IMR-90 (cell line): Measurements from ENCODE around the gene AKR1A1. TPM values are rescaled to one million over a fixed set of nuclear protein-coding genes. Genes with fewer than 3 reads are reported as not detected.

Experiments
- ATAC-seq: fragments of 200-7000 bp; cut with Tn5 transposase; 2 replicates; pipeline ENCODE4 v1.9.1; 2020; ENCODE audit warnings: low read depth, mild to moderate bottlenecking, moderate library complexity
- BruUV-seq: library from RNA; stranded (reverse); fragments of 400-500 nt; replicated peaks from 2 replicates; lab custom pipeline; 2021; lab: Mats Ljungman, UMichigan
- CTCF ChIA-PET: fragments of 300-600 bp; formaldehyde crosslinking; extraction: SDS; loops from one replicate; lab custom pipeline; 2021; ENCODE audit warnings: antibody characterized with exemption; lab: Yijun Ruan, JAX
- POLR2A ChIA-PET: fragments of 300-600 bp; sonication (Branson Sonifier 250); formaldehyde crosslinking; loops from one replicate; lab custom pipeline; 2022; ENCODE audit warnings: antibody characterized with exemption; ENCODE audit not compliant: unreplicated experiment; lab: Charles Lee
- DNase-seq: peaks from one replicate; pipeline ENCODE4 v3.0.0; 2013
- H2AFZ ChIP-seq: replicated peaks from 2 replicates; pipeline ENCODE3; 2013; ENCODE audit warnings: low read length, mild to moderate bottlenecking; ENCODE audit not compliant: poor library complexity
- H2AK5ac ChIP-seq: 2 replicates; pipeline ENCODE4 v1.6.1; 2013; ENCODE audit warnings: low read depth, low read length, inconsistent platforms
- H2AK9ac ChIP-seq: replicated peaks from 2 replicates; pipeline ENCODE3; 2013; ENCODE audit warnings: mild to moderate bottlenecking, low read depth, low read length, moderate library complexity; ENCODE audit not compliant: poor library complexity
- H2BK120ac ChIP-seq: 2 replicates; pipeline ENCODE4 v1.6.1; 2013; ENCODE audit warnings: low read depth, low read length, inconsistent platforms
- H2BK15ac ChIP-seq: 3 replicates; pipeline ENCODE4 v1.6.1; 2013; ENCODE audit warnings: low read depth, low read length, inconsistent platforms
- H2BK20ac ChIP-seq: 2 replicates; pipeline ENCODE4 v1.6.1; 2013; ENCODE audit warnings: low read depth, mild to moderate bottlenecking, inconsistent platforms, low read length, moderate library complexity
- H2BK5ac ChIP-seq: 2 replicates; pipeline ENCODE4 v1.6.1; 2013; ENCODE audit warnings: mild to moderate bottlenecking, low read depth, low read length, inconsistent platforms; ENCODE audit not compliant: poor library complexity, severe bottlenecking
- H3K14ac ChIP-seq: replicated peaks from 2 replicates; pipeline ENCODE4 v1.6.1; 2013; ENCODE audit warnings: low read depth, low read length, inconsistent platforms
- H3K18ac ChIP-seq: 2 replicates; pipeline ENCODE4 v1.6.1; 2013; ENCODE audit warnings: low read depth, low read length, control low read depth
- H3K23ac ChIP-seq: 2 replicates; pipeline ENCODE4 v1.6.1; 2013; ENCODE audit warnings: low read depth, low read length, inconsistent platforms
- H3K27ac ChIP-seq: 2 replicates; pipeline ENCODE4 v1.5.1; 2013; ENCODE audit warnings: mild to moderate bottlenecking, control low read depth, low read length; ENCODE audit not compliant: insufficient read depth
- H3K27me3 ChIP-seq: 2 replicates; pipeline ENCODE4 v1.6.1; 2013; ENCODE audit warnings: low read length; ENCODE audit not compliant: control insufficient read depth, insufficient read depth
- H3K36me3 ChIP-seq: 2 replicates; pipeline ENCODE4 v1.6.1; 2013; ENCODE audit warnings: low read length, mixed read lengths; ENCODE audit not compliant: control insufficient read depth, insufficient read depth
- H3K4ac ChIP-seq: 2 replicates; pipeline ENCODE4 v1.6.1; 2013; ENCODE audit warnings: low read depth, low read length, inconsistent platforms
- H3K4me1 ChIP-seq: 2 replicates; pipeline ENCODE4 v1.6.1; 2013; ENCODE audit warnings: low read length, mixed read lengths; ENCODE audit not compliant: control insufficient read depth, insufficient read depth
- H3K4me2 ChIP-seq: 2 replicates; pipeline ENCODE4 v1.6.1; 2013; ENCODE audit warnings: low read depth, mild to moderate bottlenecking, control low read depth, low read length, moderate library complexity
- H3K4me3 ChIP-seq: 2 replicates; pipeline ENCODE4 v1.5.1; 2013; ENCODE audit warnings: low read depth, mild to moderate bottlenecking, control low read depth, low read length, moderate library complexity; ENCODE audit not compliant: insufficient read depth
- H3K56ac ChIP-seq: 2 replicates; pipeline ENCODE4 v1.6.1; 2013; ENCODE audit warnings: low read length, inconsistent platforms; ENCODE audit not compliant: insufficient read depth; ENCODE audit errors: extremely low read depth
- H3K79me1 ChIP-seq, 2 experiments: 2 replicates each; pipeline ENCODE4 v1.6.1; 2013; ENCODE audit warnings: low read length in 2 of 2, inconsistent platforms in 1 of 2, low read depth in 1 of 2
- H3K9ac ChIP-seq: 2 replicates; pipeline ENCODE4 v1.6.1; 2013; ENCODE audit warnings: low read depth, low read length, control low read depth
- H3K9me1 ChIP-seq: 2 replicates; pipeline ENCODE4 v1.6.1; 2013; ENCODE audit warnings: low read length, inconsistent platforms; ENCODE audit not compliant: insufficient read depth
- H3K9me3 ChIP-seq: 2 replicates; pipeline ENCODE4 v1.6.1; 2013; ENCODE audit warnings: low read length; ENCODE audit not compliant: control insufficient read depth, insufficient read depth
- H4K20me1 ChIP-seq: 2 replicates; pipeline ENCODE4 v1.6.1; 2013; ENCODE audit warnings: low read length, inconsistent platforms; ENCODE audit not compliant: insufficient read depth
- H4K5ac ChIP-seq: 2 replicates; pipeline ENCODE4 v1.6.1; 2013; ENCODE audit warnings: mild to moderate bottlenecking, low read depth, low read length, control low read depth
- H4K8ac ChIP-seq, 2 experiments: 2 replicates each; pipeline ENCODE4 v1.6.1; 2013; ENCODE audit warnings: low read depth in 2 of 2, low read length in 2 of 2, control low read depth in 1 of 2, inconsistent platforms in 1 of 2
- H4K91ac ChIP-seq: 2 replicates; pipeline ENCODE4 v1.6.1; 2013; ENCODE audit warnings: low read depth, low read length, inconsistent platforms; ENCODE audit not compliant: insufficient read depth
- BHLHE40 ChIP-seq: fragments of 150-350 bp; IDR thresholded peaks from 2 replicates; pipeline ENCODE4 v1.6.1; 2016; ENCODE audit warnings: mild to moderate bottlenecking, low read depth, low read length
- CEBPB ChIP-seq: IDR thresholded peaks from 2 replicates; pipeline ENCODE4 v1.6.1; 2012; ENCODE audit warnings: low read depth, low read length, improper control_type of control experiment
- CHD1 ChIP-seq: IDR thresholded peaks from 2 replicates; pipeline ENCODE4 v1.6.1; 2012; ENCODE audit warnings: low read depth, low read length, improper control_type of control experiment
- CTCF ChIP-seq: conservative IDR thresholded peaks from 2 replicates; pipeline ENCODE4 v1.5.1; 2012; ENCODE audit warnings: mild to moderate bottlenecking, low read depth, low read length, improper control_type of control experiment
- FOS ChIP-seq: fragments of 150-350 bp; IDR thresholded peaks from 2 replicates; pipeline ENCODE4 v1.6.1; 2016; ENCODE audit warnings: low read depth, low read length
- MAFK ChIP-seq: IDR thresholded peaks from 2 replicates; pipeline ENCODE4 v1.6.1; 2012; ENCODE audit warnings: low read depth, low read length, improper control_type of control experiment
- MAZ ChIP-seq: IDR thresholded peaks from 2 replicates; pipeline ENCODE4 v1.6.1; 2012; ENCODE audit warnings: low read depth, mild to moderate bottlenecking, low read length, improper control_type of control experiment, moderate library complexity, borderline replicate concordance
- MXI1 ChIP-seq: IDR thresholded peaks from 2 replicates; pipeline ENCODE4 v1.6.1; 2012; ENCODE audit warnings: low read depth, mild to moderate bottlenecking, low read length, moderate library complexity, borderline replicate concordance
- NFE2L2 ChIP-seq: fragments of 150-350 bp; IDR thresholded peaks from 2 replicates; pipeline ENCODE4 v1.6.1; 2016; ENCODE audit warnings: low read depth, mild to moderate bottlenecking, low read length
- POLR2A ChIP-seq: IDR thresholded peaks from 2 replicates; pipeline ENCODE4 v1.6.1; 2012; ENCODE audit warnings: mild to moderate bottlenecking, low read depth, low read length
- RAD21 ChIP-seq: IDR thresholded peaks from 2 replicates; pipeline ENCODE4 v1.6.1; 2012; ENCODE audit warnings: low read length, improper control_type of control experiment
- RCOR1 ChIP-seq: IDR thresholded peaks from 2 replicates; pipeline ENCODE4 v1.6.1; 2012; ENCODE audit warnings: mild to moderate bottlenecking, low read length, improper control_type of control experiment; ENCODE audit not compliant: insufficient replicate concordance
- RFX5 ChIP-seq: IDR thresholded peaks from 2 replicates; pipeline ENCODE4 v1.8.0; 2012; ENCODE audit warnings: low read depth, mild to moderate bottlenecking, low read length, moderate library complexity
- SMC3 ChIP-seq: fragments of 150-350 bp; IDR thresholded peaks from 2 replicates; pipeline ENCODE4 v1.6.1; 2016; ENCODE audit warnings: low read depth, mild to moderate bottlenecking, antibody characterized with exemption, low read length, moderate library complexity
- WGBS, 2 experiments: methylation state at CpG; one replicate each; pipeline versions ENCODE4 v1.1.5 to v1.1.7; 2013; ENCODE audit warnings: missing lambda C conversion rate in 2 of 2; ENCODE audit not compliant: insufficient read length in 1 of 2; ENCODE audit errors: extremely low coverage in 2 of 2; 5-methylcytosine and 5-hydroxymethylcytosine counted together
- dilution Hi-C: fragments of 300-500 bp; cut with HindIII; formaldehyde crosslinking; loops from one replicate; pipeline ENCODE4 v1.14.3; 2018; ENCODE audit warnings: low sequenced_read_pairs; ENCODE audit not compliant: unreplicated experiment
- in situ Hi-C: fragments of 300-500 bp; cut with MboI; formaldehyde crosslinking; loops from 3 replicates; pipeline ENCODE4 v1.14.3; 2019; ENCODE audit warnings: low sequenced_read_pairs, inconsistent platforms, mixed read lengths
- intact Hi-C: fragments of 100-400 bp; cut with micrococcal nuclease; formaldehyde crosslinking; loops from 2 replicates; pipeline ENCODE4 v1.10.0; 2022
- polyA plus RNA-seq, 3 experiments: library from polyadenylated mRNA; depleted of rRNA; stranded (reverse); fragments of >200 nt; gene quantifications; 2 replicates each; pipeline ENCODE4 v1.2.3, GENCODE V29; 2012; ENCODE audit warnings: low replicate concordance in 1 of 3
- total RNA-seq: library from RNA; depleted of rRNA; stranded (reverse); fragments of >200 nt; gene quantifications from 2 replicates; pipeline ENCODE4 v1.2.3, GENCODE V29; 2012
- TF ChIP-seq, protein P1 (sequence below): fragments of 150-350 bp; IDR thresholded peaks from 2 replicates; pipeline ENCODE4 v1.6.1; 2017; ENCODE audit warnings: mild to moderate bottlenecking, antibody characterized with exemption, low read length, low read depth
- TF ChIP-seq, protein P2 (sequence below): fragments of 150-350 bp; IDR thresholded peaks from 2 replicates; pipeline ENCODE4 v1.6.1; 2016; ENCODE audit warnings: low read depth, mild to moderate bottlenecking, low read length, moderate library complexity, borderline replicate concordance

AKR1A1 gene
- total and polyA plus RNA-seq, 2 of the 4 experiments (the other 2 are of a cell fraction): 141 to 151 TPM

- Histone ChIP-seq H3K36me3 (peaks cover 7% of the 10 kb centered on the region), H3K4me3 (peak overlapping the region; percentile 64), H4K20me1 (no peaks in the 10 kb centered on the region), H3K56ac (peak overlapping the region; percentile 53; the same call in 1 of the 2 replicates), H4K5ac (peak overlapping the region; percentile 37; the same call in 1 of the 2 replicates), H3K14ac (peak overlapping the region; percentile 75), H2BK15ac (no peak overlapping the region), H2BK120ac (no peak overlapping the region), H2BK20ac (no peak overlapping the region), H3K27me3 (no peaks in the 10 kb centered on the region), H3K9me3 (no peaks in the 10 kb centered on the region), H4K8ac (peak overlapping the region; percentile 2 to 98; a peak in 2 of 4 replicates), H2AK5ac (no peak overlapping the region; the same call in 1 of the 2 replicates), H2BK5ac (peak overlapping the region; percentile 8), H2AK9ac (peak overlapping the region; percentile 6), H3K9ac (peak overlapping the region; percentile 92), H3K4me1 (peaks cover 6% of the 10 kb centered on the region), H3K27ac (no peak overlapping the region), H3K79me1 (peaks cover 17 to 36% of the 10 kb centered on the region in 2 experiments), H3K4ac (peak overlapping the region; percentile 91), H3K4me2 (peak overlapping the region; percentile 54), H3K23ac (peak overlapping the region; percentile 41; the same call in 1 of the 2 replicates), H4K91ac (no peak overlapping the region), H3K9me1 (peaks cover 5% of the 10 kb centered on the region; the same call in 1 of the 2 replicates), H2AFZ (no peak overlapping the region), H3K18ac (no peak overlapping the region)
- no CpG with 5 or more reads among the region's 3 CpGs for WGBS, 2 experiments
- ATAC-seq (no peak), DNase-seq (no peak)
- dilution Hi-C loops (no loop called here), in situ Hi-C loops (no loop called here), intact Hi-C loops (no loop called here)
- ChIA-PET POLR2A (no interaction called here), CTCF (interaction anchor here (0.5 to 1.3 kb wide), 3 partner anchors 58 to 1707 kb away, joined by 3 to 5 read pairs (median 3); no protein-coding TSS in a partner anchor)
- no TSS peak for BruUV-seq
- TF ChIP-seq RCOR1: no peak
- no peak for TF ChIP-seq MAFK
- TF ChIP-seq, protein P1, sequence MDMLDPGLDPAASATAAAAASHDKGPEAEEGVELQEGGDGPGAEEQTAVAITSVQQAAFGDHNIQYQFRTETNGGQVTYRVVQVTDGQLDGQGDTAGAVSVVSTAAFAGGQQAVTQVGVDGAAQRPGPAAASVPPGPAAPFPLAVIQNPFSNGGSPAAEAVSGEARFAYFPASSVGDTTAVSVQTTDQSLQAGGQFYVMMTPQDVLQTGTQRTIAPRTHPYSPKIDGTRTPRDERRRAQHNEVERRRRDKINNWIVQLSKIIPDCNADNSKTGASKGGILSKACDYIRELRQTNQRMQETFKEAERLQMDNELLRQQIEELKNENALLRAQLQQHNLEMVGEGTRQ: no peak
- TF ChIP-seq RFX5: no peak
- TF ChIP-seq, protein P2, sequence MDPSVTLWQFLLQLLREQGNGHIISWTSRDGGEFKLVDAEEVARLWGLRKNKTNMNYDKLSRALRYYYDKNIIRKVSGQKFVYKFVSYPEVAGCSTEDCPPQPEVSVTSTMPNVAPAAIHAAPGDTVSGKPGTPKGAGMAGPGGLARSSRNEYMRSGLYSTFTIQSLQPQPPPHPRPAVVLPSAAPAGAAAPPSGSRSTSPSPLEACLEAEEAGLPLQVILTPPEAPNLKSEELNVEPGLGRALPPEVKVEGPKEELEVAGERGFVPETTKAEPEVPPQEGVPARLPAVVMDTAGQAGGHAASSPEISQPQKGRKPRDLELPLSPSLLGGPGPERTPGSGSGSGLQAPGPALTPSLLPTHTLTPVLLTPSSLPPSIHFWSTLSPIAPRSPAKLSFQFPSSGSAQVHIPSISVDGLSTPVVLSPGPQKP: no peak
- TF ChIP-seq MXI1: no peak
- TF ChIP-seq CHD1: no peak
- no peak for TF ChIP-seq SMC3
- no peak for TF ChIP-seq BHLHE40
- TF ChIP-seq NFE2L2: no peak
- no peak for TF ChIP-seq MAZ
- no peak for TF ChIP-seq FOS
- TF ChIP-seq POLR2A: no peak
- TF ChIP-seq CTCF: no peak
- TF ChIP-seq CEBPB: no peak
- TF ChIP-seq RAD21: no peak
These were observed 1.1 kb downstream of the AKR1A1 start for GRCh38 chr1:45551684-45552083.
